PC-9 (cell line): Measurements from ENCODE around the gene ZNHIT2. TPM values are rescaled to one million over a fixed set of nuclear protein-coding genes. Genes with fewer than 3 reads are reported as not detected.

Source experiments
- BruUV-seq: library from RNA; stranded (reverse); fragments of 400-500 nt; replicated peaks from 2 replicates; lab custom pipeline; 2021; lab: Mats Ljungman, UMichigan
- CTCF ChIA-PET: fragments of 300-600 bp; sonication (Branson Sonifier 250); formaldehyde crosslinking; loops from one replicate; lab custom pipeline; 2022; ENCODE audit warnings: antibody characterized with exemption; lab: Charles Lee
- POLR2A ChIA-PET: fragments of 300-600 bp; sonication (Branson Sonifier 250); formaldehyde crosslinking; loops from one replicate; lab custom pipeline; 2022; ENCODE audit warnings: antibody characterized with exemption; ENCODE audit not compliant: unreplicated experiment; lab: Charles Lee
- DNase-seq, 2 experiments: peaks; one replicate each; pipeline versions ENCODE4 v3.0.0 to v3.0.0-alpha.2; 2015 to 2022; ENCODE audit warnings: mixed read lengths in 1 of 2
- H2AFZ ChIP-seq: fragments of 200-600 bp; sonication (generic); 2 replicates; pipeline ENCODE4 v1.8.1; 2017; ENCODE audit warnings: antibody characterized with exemption
- H3F3A ChIP-seq: fragments of 200-600 bp; sonication (generic); 2 replicates; pipeline ENCODE4 v1.8.1; 2017; ENCODE audit warnings: antibody characterized with exemption, mild to moderate bottlenecking, low read depth; ENCODE audit not compliant: insufficient read depth
- H3K27ac ChIP-seq: fragments of 200-600 bp; sonication (generic); 2 replicates; pipeline ENCODE4 v1.6.1; 2016; ENCODE audit warnings: mixed run types
- H3K27me3 ChIP-seq: fragments of 200-600 bp; sonication (generic); 2 replicates; pipeline ENCODE4 v1.6.1; 2016; ENCODE audit warnings: low read depth, mixed run types; ENCODE audit not compliant: insufficient read depth
- H3K36me3 ChIP-seq: fragments of 200-600 bp; sonication (generic); 2 replicates; pipeline ENCODE4 v1.6.1; 2016; ENCODE audit warnings: low read depth, mixed run types
- H3K4me1 ChIP-seq: fragments of 200-600 bp; sonication (generic); replicated peaks from 2 replicates; pipeline ENCODE4 v1.6.1; 2016; ENCODE audit warnings: mixed run types; ENCODE audit not compliant: insufficient read depth
- H3K4me2 ChIP-seq: fragments of 200-600 bp; sonication (generic); 2 replicates; pipeline ENCODE4 v1.6.1; 2017; ENCODE audit warnings: mixed run types
- H3K4me3 ChIP-seq: fragments of 200-600 bp; sonication (generic); 2 replicates; pipeline ENCODE4 v1.6.1; 2016; ENCODE audit warnings: mixed run types
- H3K79me2 ChIP-seq: fragments of 200-600 bp; sonication (generic); 2 replicates; pipeline ENCODE4 v1.6.1; 2017; ENCODE audit warnings: low read depth, mixed run types
- H3K9me2 ChIP-seq: fragments of 200-600 bp; sonication (generic); 2 replicates; pipeline ENCODE4 v1.8.1; 2017; ENCODE audit warnings: mild to moderate bottlenecking; ENCODE audit not compliant: insufficient read depth
- H3K9me3 ChIP-seq: fragments of 200-600 bp; sonication (generic); 2 replicates; pipeline ENCODE4 v1.8.1; 2016; ENCODE audit warnings: low read depth; ENCODE audit not compliant: insufficient read depth
- H4K20me1 ChIP-seq: fragments of 200-600 bp; sonication (generic); 2 replicates; pipeline ENCODE4 v1.8.1; 2017; ENCODE audit not compliant: insufficient read depth
- CTCF ChIP-seq: fragments of 200-600 bp; sonication (generic); conservative IDR thresholded peaks from 2 replicates; pipeline ENCODE4 v1.6.1; 2017; ENCODE audit warnings: mixed run types, antibody characterized with exemption, mild to moderate bottlenecking, moderate library complexity
- EZH2 ChIP-seq: fragments of 200-600 bp; sonication (generic); IDR thresholded peaks from 2 replicates; pipeline ENCODE4 v1.8.0; 2017; ENCODE audit warnings: antibody characterized with exemption, low read depth
- intact Hi-C: fragments of 100-400 bp; cut with micrococcal nuclease; formaldehyde crosslinking; loops from one replicate; pipeline ENCODE4 v1.10.0; 2022; ENCODE audit not compliant: unreplicated experiment
- total RNA-seq: library from RNA; stranded (reverse); gene quantifications from 2 replicates; pipeline ENCODE4 v1.2.3, GENCODE V29; 2021

ZNHIT2 gene
- total RNA-seq, 1 experiment from 2014 or later: 13.7 TPM

GRCh38 chr11:65156256-65156655 lies 38.8 kb upstream of the ZNHIT2 start:
- H3F3A ChIP-seq: peaks cover 35% of the 10 kb centered on the region
- BruUV-seq: no TSS peak
- no peak for TF ChIP-seq EZH2
- no peak for TF ChIP-seq CTCF
- CTCF ChIA-PET: no interaction called here
- no peaks in the 10 kb centered on the region for H3K9me2 ChIP-seq
- no peak overlapping the region for H3K4me2 ChIP-seq
- peaks cover 23% of the 10 kb centered on the region for H3K4me1 ChIP-seq
- no peaks in the 10 kb centered on the region for H3K79me2 ChIP-seq
- no peaks in the 10 kb centered on the region for H3K36me3 ChIP-seq
- POLR2A ChIA-PET: no interaction called here
- H2AFZ ChIP-seq: no peak overlapping the region
- no peaks in the 10 kb centered on the region for H3K27me3 ChIP-seq
- no peak overlapping the region for H3K27ac ChIP-seq
- no peaks in the 10 kb centered on the region for H3K9me3 ChIP-seq
- intact Hi-C loops: no loop called here
- H3K4me3 ChIP-seq: no peak overlapping the region
- H4K20me1 ChIP-seq: no peaks in the 10 kb centered on the region
- no peak for DNase-seq

DNA sequence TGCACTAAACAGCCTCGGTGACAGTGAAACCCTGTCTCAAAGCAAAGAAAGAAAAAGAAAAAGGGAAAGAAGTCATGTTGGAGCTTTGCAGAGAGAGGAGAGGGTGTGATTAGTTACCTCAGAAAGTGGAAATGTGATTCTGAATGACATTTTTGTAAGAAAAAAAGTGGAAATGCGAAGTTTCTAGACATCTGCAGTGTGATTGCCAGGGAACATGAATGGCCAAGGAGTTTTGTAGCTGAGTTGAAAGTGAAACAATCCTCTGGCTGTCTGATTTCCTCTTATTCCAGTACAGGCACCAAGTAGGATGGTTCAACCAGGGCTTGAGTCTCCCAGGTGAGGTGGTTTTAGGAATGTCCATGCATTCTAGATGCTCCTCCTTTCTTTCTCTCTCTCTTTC lies 34.6 kb upstream of the ZNHIT2 start:
- CTCF ChIA-PET: no interaction called here
- Histone ChIP-seq H2AFZ (0 out of 2 replicates have a peak overlapping the region, but pooled peaks have one; percentile 32), H3K4me3 (no peak overlapping the region), H3K36me3 (no peaks in the 10 kb centered on the region), H3K27me3 (no peaks in the 10 kb centered on the region), H3K4me2 (0 out of 2 replicates have a peak overlapping the region, but pooled peaks have one; percentile 66), H3K9me2 (no peaks in the 10 kb centered on the region), H3K79me2 (no peaks in the 10 kb centered on the region), H3K27ac (peak overlapping the region; percentile 88), H3K4me1 (peaks cover 40% of the 10 kb centered on the region), H3K9me3 (no peaks in the 10 kb centered on the region), H4K20me1 (no peaks in the 10 kb centered on the region), H3F3A (peaks cover 51% of the 10 kb centered on the region)
- intact Hi-C loops: no loop called here
- DNase-seq: no peak
- POLR2A ChIA-PET: interaction anchor here (0.6 kb wide), 1 partner anchor 183 kb away, joined by 13 read pairs; no protein-coding TSS in a partner anchor
- TF ChIP-seq EZH2 (no peak), CTCF (no peak)
- BruUV-seq: no TSS peak

DNA sequence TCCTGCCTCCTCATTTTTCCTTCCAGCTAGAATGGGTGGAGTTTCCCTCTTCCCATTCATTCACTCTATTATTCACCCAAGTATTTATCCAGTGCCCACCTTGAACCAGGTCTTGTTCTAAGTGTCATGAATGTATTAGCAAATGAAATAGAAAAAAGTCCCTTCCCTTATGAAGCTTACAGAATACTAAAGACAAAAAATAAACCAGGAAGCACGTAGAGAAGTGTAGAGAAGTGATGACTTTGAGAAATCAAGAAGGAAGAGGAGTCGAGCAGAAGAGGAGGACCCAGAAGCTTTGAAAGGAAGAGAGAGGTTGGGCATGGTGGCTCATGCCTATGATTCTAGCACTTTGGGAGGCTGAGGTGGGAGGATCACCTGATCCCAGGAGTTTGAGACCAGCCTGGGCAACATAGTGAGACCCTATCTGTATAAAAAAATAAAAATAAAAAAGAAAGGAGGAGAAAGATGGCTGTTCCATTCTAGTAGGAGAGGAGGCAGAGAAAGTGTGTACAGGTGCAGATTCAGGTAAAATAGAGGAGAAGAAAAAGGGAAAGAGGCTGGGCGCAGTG lies 33.9 kb upstream of the ZNHIT2 start:
- ChIA-PET POLR2A (interaction anchor here (0.6 kb wide), 2 partner anchors 16 to 182 kb away, joined by 10 to 13 read pairs; no protein-coding TSS in a partner anchor), CTCF (interaction anchor here (0.6 kb wide), 1 partner anchor 179 kb away, joined by 3 read pairs; no protein-coding TSS in a partner anchor)
- no peak for DNase-seq
- intact Hi-C loops: loop anchor here (2.0 kb wide), 1 partner anchor 29 kb away; the partner anchor contains the start of gene CAPN1
- H3K4me3 ChIP-seq: peak overlapping the region; percentile 18; the same call in 1 of the 2 replicates
- H3K9me2 ChIP-seq: no peaks in the 10 kb centered on the region
- no peaks in the 10 kb centered on the region for H3K9me3 ChIP-seq
- peak overlapping the region; percentile 66 for H3K4me2 ChIP-seq
- BruUV-seq: no TSS peak
- TF ChIP-seq EZH2 (no peak), CTCF (no peak)
- H4K20me1 ChIP-seq: no peaks in the 10 kb centered on the region
- H2AFZ ChIP-seq: no peak overlapping the region
- no peaks in the 10 kb centered on the region for H3K36me3 ChIP-seq
- H3K27ac ChIP-seq: peak overlapping the region; percentile 88
- peaks cover 55% of the 10 kb centered on the region for H3F3A ChIP-seq
- peaks cover 40% of the 10 kb centered on the region for H3K4me1 ChIP-seq
- H3K27me3 ChIP-seq: no peaks in the 10 kb centered on the region
- no peaks in the 10 kb centered on the region for H3K79me2 ChIP-seq
